HepG2 (cell line): ENCODE data around the gene PFAS. TPM values are rescaled to one million over a fixed set of nuclear protein-coding genes. Genes with fewer than 3 reads are reported as not detected.

Experiments used
- MTF1 ChIP-seq: sonication (generic); formaldehyde crosslinking; IDR thresholded peaks from 2 replicates; pipeline ENCODE4 v1.5.0; 2020; ENCODE audit warnings: missing genetic modification reagents
- MZF1 ChIP-seq: sonication (generic); formaldehyde crosslinking; IDR thresholded peaks from 2 replicates; pipeline ENCODE4 v1.8.1; 2023; ENCODE audit warnings: mild to moderate bottlenecking, missing genetic modification reagents, borderline replicate concordance
- RFXAP ChIP-seq: sonication (generic); formaldehyde crosslinking; IDR thresholded peaks from 2 replicates; pipeline ENCODE4 v1.4.0; 2020; ENCODE audit warnings: missing genetic modification reagents, borderline replicate concordance
- SMARCC2 ChIP-seq: fragments of 450-650 bp; IDR thresholded peaks from 2 replicates; pipeline ENCODE4 v1.6.1; 2017; ENCODE audit warnings: antibody characterized with exemption, mild to moderate bottlenecking
- ZFP90 ChIP-seq: sonication (generic); formaldehyde crosslinking; IDR thresholded peaks from 2 replicates; pipeline ENCODE4 v1.8.0; 2022; ENCODE audit warnings: missing genetic modification reagents, mild to moderate bottlenecking, inconsistent platforms, borderline replicate concordance
- ZKSCAN1 ChIP-seq: fragments of 150-350 bp; IDR thresholded peaks from 2 replicates; pipeline ENCODE4 v1.6.1; 2014; ENCODE audit warnings: low read length
- ZNF589 ChIP-seq: sonication (generic); formaldehyde crosslinking; conservative IDR thresholded peaks from 2 replicates; pipeline ENCODE4 v1.8.0; 2022; ENCODE audit warnings: mild to moderate bottlenecking, moderate library complexity, missing genetic modification reagents
- ZNF724P ChIP-seq: sonication (generic); formaldehyde crosslinking; IDR thresholded peaks from 2 replicates; pipeline ENCODE4 v1.8.0; 2022; ENCODE audit warnings: missing genetic modification reagents, borderline replicate concordance
- polyA plus RNA-seq, 8 experiments: library from polyadenylated mRNA; depleted of rRNA in 3 of 8; stranded (reverse) in 7 of 8; unstranded in 1 of 8; fragments of >200 nt; fragmentation: Illumina TruSeq in 4 of 8; extraction: Trizol in 4 of 8; gene quantifications; 2 replicates each; pipeline versions ENCODE4 v1.2.1 to v1.2.3, GENCODE V29; 2011 to 2016; ENCODE audit warnings: low read depth in 4 of 8, missing spikeins in 1 of 8, mixed read lengths in 1 of 8; ENCODE audit not compliant: insufficient read depth in 1 of 8
- total RNA-seq, 5 experiments: library from RNA; depleted of rRNA; stranded (reverse); fragments of >200 nt; fragmentation: Illumina TruSeq; extraction: Trizol; gene quantifications; 2 replicates each; pipeline ENCODE4 v1.2.3, GENCODE V29; 2016; ENCODE audit warnings: low read depth in 1 of 5
- TF ChIP-seq, protein P1 (sequence below), 2 experiments: IDR thresholded peaks; 2 replicates each; pipeline ENCODE4 v1.6.1; 2011 to 2012; ENCODE audit warnings: low read length in 2 of 2, borderline replicate concordance in 1 of 2, low read depth in 1 of 2, mild to moderate bottlenecking in 1 of 2, moderate library complexity in 1 of 2
- TF ChIP-seq, protein P2 (sequence below): sonication (generic); formaldehyde crosslinking; IDR thresholded peaks from one replicate; pipeline ENCODE4 v1.5.1; 2020; ENCODE audit warnings: mild to moderate bottlenecking, missing genetic modification reagents; ENCODE audit errors: not compliant biosample characterization
- TF ChIP-seq, protein P3 (sequence below): sonication (generic); formaldehyde crosslinking; IDR thresholded peaks from 2 replicates; pipeline ENCODE4 v1.4.0; 2020; ENCODE audit warnings: missing genetic modification reagents
- TF ChIP-seq, protein P4 (sequence below): fragments of 450-650 bp; IDR thresholded peaks from 2 replicates; pipeline ENCODE4 v1.6.1; 2017

Gene PFAS
- total and polyA plus RNA-seq, 2 of the 13 experiments (the other 11 are each of a cell fraction or from before 2014, with no cell fraction given): 49.4 to 58.2 TPM

- TF ChIP-seq SMARCC2 (no peak), MZF1 (CRISPR knock-in tag) (no peak), ZFP90 (CRISPR knock-in tag) (0 out of 2 replicates have a peak, but pooled peaks have one; percentile 27), MTF1 (CRISPR knock-in tag) (no peak), RFXAP (0 out of 2 replicates have a peak, but pooled peaks have one; percentile 36), ZNF589 (no peak), ZKSCAN1 (no peak), ZNF724P (CRISPR knock-in tag) (no peak)
- TF ChIP-seq, protein P1, sequence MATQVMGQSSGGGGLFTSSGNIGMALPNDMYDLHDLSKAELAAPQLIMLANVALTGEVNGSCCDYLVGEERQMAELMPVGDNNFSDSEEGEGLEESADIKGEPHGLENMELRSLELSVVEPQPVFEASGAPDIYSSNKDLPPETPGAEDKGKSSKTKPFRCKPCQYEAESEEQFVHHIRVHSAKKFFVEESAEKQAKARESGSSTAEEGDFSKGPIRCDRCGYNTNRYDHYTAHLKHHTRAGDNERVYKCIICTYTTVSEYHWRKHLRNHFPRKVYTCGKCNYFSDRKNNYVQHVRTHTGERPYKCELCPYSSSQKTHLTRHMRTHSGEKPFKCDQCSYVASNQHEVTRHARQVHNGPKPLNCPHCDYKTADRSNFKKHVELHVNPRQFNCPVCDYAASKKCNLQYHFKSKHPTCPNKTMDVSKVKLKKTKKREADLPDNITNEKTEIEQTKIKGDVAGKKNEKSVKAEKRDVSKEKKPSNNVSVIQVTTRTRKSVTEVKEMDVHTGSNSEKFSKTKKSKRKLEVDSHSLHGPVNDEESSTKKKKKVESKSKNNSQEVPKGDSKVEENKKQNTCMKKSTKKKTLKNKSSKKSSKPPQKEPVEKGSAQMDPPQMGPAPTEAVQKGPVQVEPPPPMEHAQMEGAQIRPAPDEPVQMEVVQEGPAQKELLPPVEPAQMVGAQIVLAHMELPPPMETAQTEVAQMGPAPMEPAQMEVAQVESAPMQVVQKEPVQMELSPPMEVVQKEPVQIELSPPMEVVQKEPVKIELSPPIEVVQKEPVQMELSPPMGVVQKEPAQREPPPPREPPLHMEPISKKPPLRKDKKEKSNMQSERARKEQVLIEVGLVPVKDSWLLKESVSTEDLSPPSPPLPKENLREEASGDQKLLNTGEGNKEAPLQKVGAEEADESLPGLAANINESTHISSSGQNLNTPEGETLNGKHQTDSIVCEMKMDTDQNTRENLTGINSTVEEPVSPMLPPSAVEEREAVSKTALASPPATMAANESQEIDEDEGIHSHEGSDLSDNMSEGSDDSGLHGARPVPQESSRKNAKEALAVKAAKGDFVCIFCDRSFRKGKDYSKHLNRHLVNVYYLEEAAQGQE (IDR thresholded peaks at IDR 0.05; ENCODE audit: borderline replicate concordance in 1 of 2, low read depth in 1 of 2, low read length in 2 of 2): 0 out of 4 replicates have a peak, but pooled peaks of 1 of the 2 experiments have one; percentile 36
- TF ChIP-seq, protein P2, sequence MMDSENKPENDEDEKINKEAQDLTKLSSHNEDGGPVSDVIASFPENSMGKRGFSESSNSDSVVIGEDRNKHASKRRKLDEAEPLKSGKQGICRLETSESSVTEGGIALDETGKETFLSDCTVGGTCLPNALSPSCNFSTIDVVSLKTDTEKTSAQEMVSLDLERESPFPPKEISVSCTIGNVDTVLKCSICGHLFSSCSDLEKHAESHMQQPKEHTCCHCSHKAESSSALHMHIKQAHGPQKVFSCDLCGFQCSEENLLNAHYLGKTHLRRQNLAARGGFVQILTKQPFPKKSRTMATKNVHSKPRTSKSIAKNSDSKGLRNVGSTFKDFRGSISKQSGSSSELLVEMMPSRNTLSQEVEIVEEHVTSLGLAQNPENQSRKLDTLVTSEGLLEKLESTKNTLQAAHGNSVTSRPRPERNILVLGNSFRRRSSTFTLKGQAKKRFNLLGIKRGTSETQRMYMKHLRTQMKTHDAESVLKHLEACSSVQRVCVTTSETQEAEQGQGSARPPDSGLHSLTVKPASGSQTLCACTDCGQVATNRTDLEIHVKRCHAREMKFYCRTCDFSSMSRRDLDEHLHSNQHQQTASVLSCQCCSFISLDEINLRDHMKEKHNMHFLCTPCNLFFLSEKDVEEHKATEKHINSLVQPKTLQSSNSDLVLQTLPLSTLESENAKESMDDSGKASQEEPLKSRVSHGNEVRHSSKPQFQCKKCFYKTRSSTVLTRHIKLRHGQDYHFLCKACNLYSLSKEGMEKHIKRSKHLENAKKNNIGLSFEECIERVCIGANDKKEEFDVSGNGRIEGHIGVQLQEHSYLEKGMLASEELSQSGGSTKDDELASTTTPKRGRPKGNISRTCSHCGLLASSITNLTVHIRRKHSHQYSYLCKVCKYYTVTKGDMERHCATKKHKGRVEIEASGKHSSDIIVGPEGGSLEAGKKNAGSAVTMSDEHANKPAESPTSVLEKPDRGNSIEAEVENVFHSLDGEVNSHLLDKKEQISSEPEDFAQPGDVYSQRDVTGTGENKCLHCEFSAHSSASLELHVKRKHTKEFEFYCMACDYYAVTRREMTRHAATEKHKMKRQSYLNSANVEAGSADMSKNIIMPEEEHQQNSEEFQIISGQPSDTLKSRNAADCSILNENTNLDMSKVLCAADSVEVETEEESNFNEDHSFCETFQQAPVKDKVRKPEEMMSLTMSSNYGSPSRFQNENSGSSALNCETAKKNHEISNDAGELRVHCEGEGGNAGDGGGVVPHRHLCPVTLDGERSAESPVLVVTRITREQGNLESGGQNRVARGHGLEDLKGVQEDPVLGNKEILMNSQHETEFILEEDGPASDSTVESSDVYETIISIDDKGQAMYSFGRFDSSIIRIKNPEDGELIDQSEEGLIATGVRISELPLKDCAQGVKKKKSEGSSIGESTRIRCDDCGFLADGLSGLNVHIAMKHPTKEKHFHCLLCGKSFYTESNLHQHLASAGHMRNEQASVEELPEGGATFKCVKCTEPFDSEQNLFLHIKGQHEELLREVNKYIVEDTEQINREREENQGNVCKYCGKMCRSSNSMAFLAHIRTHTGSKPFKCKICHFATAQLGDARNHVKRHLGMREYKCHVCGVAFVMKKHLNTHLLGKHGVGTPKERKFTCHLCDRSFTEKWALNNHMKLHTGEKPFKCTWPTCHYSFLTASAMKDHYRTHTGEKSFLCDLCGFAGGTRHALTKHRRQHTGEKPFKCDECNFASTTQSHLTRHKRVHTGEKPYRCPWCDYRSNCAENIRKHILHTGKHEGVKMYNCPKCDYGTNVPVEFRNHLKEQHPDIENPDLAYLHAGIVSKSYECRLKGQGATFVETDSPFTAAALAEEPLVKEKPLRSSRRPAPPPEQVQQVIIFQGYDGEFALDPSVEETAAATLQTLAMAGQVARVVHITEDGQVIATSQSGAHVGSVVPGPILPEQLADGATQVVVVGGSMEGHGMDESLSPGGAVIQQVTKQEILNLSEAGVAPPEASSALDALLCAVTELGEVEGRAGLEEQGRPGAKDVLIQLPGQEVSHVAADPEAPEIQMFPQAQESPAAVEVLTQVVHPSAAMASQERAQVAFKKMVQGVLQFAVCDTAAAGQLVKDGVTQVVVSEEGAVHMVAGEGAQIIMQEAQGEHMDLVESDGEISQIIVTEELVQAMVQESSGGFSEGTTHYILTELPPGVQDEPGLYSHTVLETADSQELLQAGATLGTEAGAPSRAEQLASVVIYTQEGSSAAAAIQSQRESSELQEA: no peak
- TF ChIP-seq, protein P3, sequence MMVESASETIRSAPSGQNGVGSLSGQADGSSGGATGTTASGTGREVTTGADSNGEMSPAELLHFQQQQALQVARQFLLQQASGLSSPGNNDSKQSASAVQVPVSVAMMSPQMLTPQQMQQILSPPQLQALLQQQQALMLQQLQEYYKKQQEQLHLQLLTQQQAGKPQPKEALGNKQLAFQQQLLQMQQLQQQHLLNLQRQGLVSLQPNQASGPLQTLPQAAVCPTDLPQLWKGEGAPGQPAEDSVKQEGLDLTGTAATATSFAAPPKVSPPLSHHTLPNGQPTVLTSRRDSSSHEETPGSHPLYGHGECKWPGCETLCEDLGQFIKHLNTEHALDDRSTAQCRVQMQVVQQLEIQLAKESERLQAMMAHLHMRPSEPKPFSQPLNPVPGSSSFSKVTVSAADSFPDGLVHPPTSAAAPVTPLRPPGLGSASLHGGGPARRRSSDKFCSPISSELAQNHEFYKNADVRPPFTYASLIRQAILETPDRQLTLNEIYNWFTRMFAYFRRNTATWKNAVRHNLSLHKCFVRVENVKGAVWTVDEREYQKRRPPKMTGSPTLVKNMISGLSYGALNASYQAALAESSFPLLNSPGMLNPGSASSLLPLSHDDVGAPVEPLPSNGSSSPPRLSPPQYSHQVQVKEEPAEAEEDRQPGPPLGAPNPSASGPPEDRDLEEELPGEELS (CRISPR knock-in tag): peak; percentile 91
- TF ChIP-seq, protein P4, sequence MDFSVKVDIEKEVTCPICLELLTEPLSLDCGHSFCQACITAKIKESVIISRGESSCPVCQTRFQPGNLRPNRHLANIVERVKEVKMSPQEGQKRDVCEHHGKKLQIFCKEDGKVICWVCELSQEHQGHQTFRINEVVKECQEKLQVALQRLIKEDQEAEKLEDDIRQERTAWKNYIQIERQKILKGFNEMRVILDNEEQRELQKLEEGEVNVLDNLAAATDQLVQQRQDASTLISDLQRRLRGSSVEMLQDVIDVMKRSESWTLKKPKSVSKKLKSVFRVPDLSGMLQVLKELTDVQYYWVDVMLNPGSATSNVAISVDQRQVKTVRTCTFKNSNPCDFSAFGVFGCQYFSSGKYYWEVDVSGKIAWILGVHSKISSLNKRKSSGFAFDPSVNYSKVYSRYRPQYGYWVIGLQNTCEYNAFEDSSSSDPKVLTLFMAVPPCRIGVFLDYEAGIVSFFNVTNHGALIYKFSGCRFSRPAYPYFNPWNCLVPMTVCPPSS: no peak
Measured at GRCh38 chr17:8273884-8274444, 24.9 kb downstream of the PFAS start (continued).
